Sigmoid colon (tissue), 3 donors: ENCODE measurements around the gene ZNF19.

Experiments used
- CTCF ChIP-seq, 4 experiments: fragments of 450-650 bp in 3 of 4; fragments of 200-600 bp in 1 of 4; IDR thresholded peaks; one replicate each; pipeline ENCODE4 v1.5.1; 2016 to 2019; ENCODE audit warnings: antibody characterized with exemption in 4 of 4, mild to moderate bottlenecking in 3 of 4, moderate library complexity in 2 of 4
- POLR2A ChIP-seq, 2 donors: fragments of 450-650 bp; IDR thresholded peaks; one replicate each; pipeline ENCODE4 v1.6.1; 2016; ENCODE audit warnings: antibody characterized with exemption in 2 of 2, mild to moderate bottlenecking in 2 of 2, moderate library complexity in 2 of 2

GRCh38 chr16:71500964-71501363 is 11.8 kb upstream of the ZNF19 start:
- TF ChIP-seq CTCF (IDR thresholded peaks at IDR 0.05) (no peak), POLR2A (IDR thresholded peaks at IDR 0.05) (no peak)
